ENCODE measurements around the gene ATXN7.

DNA sequence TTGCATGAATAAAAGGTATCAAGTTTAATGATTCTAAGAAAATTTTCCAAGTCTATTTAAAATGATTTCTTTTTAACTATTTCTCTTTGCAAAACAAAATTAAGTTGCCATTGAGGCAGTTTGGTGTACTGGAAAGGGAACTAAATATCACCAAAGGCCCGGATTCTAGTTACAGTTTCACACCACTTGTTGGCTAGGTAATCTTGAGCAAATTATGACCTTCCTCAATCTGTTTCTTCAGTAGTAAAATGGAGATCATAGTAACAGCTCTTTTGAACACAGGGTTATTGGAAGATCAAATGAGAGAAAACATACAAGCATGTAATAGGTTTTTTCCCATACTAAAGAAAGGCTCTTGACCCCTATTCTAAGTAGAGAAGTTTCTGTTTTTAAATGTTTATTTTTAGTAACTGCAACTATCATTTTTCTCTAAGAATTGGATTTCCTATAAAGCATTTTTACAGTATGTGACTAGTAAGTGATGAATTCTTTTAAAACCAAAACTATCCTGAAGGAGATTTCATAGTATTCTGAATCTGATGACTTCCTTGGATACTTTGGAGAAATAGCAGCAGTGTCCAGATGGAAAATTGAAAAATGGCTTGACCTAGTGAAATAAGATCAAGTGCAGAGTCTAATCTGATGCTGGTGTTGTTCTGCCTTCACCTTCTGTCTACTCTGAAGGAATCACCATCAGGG is 32.8 kb downstream of the ATXN7 start:
- no peak for TF ChIP-seq EP300 (IDR thresholded peaks at IDR 0.05)
- TF ChIP-seq POLR2AphosphoS5 (IDR thresholded peaks at IDR 0.05), result no peak
- TF ChIP-seq, protein P1, sequence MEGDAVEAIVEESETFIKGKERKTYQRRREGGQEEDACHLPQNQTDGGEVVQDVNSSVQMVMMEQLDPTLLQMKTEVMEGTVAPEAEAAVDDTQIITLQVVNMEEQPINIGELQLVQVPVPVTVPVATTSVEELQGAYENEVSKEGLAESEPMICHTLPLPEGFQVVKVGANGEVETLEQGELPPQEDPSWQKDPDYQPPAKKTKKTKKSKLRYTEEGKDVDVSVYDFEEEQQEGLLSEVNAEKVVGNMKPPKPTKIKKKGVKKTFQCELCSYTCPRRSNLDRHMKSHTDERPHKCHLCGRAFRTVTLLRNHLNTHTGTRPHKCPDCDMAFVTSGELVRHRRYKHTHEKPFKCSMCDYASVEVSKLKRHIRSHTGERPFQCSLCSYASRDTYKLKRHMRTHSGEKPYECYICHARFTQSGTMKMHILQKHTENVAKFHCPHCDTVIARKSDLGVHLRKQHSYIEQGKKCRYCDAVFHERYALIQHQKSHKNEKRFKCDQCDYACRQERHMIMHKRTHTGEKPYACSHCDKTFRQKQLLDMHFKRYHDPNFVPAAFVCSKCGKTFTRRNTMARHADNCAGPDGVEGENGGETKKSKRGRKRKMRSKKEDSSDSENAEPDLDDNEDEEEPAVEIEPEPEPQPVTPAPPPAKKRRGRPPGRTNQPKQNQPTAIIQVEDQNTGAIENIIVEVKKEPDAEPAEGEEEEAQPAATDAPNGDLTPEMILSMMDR (IDR thresholded peaks at IDR 0.05), result no peak

Measured in stomach (tissue), 4 donors.